ENCODE data around the gene RAMP3. TPM values are rescaled to one million over a fixed set of nuclear protein-coding genes. Genes with fewer than 3 reads are reported as not detected.

Gene RAMP3
- total and polyA plus RNA-seq, 9 of the 15 experiments (the other 6 are each of a cell fraction or from before 2014, with no cell fraction given), result not detected

- TF ChIP-seq HOMEZ (CRISPR knock-in tag; IDR thresholded peaks at IDR 0.05), result no peak
- no peak for TF ChIP-seq NELFE (IDR thresholded peaks at IDR 0.05; ENCODE audit: insufficient read depth, insufficient read length)
- TF ChIP-seq POLR2G (IDR thresholded peaks at IDR 0.05; ENCODE audit: low read depth, low read length), result no peak
- no peak for TF ChIP-seq PHB (CRISPR knock-in tag; IDR thresholded peaks at IDR 0.05)
- TF ChIP-seq EP300 (IDR thresholded peaks at IDR 0.05; ENCODE audit: low read length), result peak; percentile 42; the same call in 1 of the 2 replicates
- no peak for TF ChIP-seq ZBTB12 (CRISPR knock-in tag; IDR thresholded peaks at IDR 0.05)
- TF ChIP-seq ELF1 (tag; IDR thresholded peaks at IDR 0.05), result no peak
- no peak for TF ChIP-seq FOXP4 (CRISPR knock-in tag; IDR thresholded peaks at IDR 0.05; ENCODE audit: borderline replicate concordance)
- no peak for TF ChIP-seq CHD1 (IDR thresholded peaks at IDR 0.05; ENCODE audit: low read length)
- TF ChIP-seq PML (IDR thresholded peaks at IDR 0.05; ENCODE audit: low read length), result no peak
- no peak for TF ChIP-seq ZNF436 (CRISPR knock-in tag; IDR thresholded peaks at IDR 0.05)
- TF ChIP-seq KLF16 (IDR thresholded peaks at IDR 0.05), result peak; percentile 44; the same call in 1 of the 2 replicates
- TF ChIP-seq MLLT1 (IDR thresholded peaks at IDR 0.05), result no peak
- no peak for TF ChIP-seq MAX (CRISPR knock-in tag; IDR thresholded peaks at IDR 0.05)
- TF ChIP-seq EHMT2 (IDR thresholded peaks at IDR 0.05), result no peak
- no peak for TF ChIP-seq HNRNPK (IDR thresholded peaks at IDR 0.05; ENCODE audit: low read depth, low read length, poor library complexity, severe bottlenecking)
- TF ChIP-seq NR3C1 (CRISPR knock-in tag; IDR thresholded peaks at IDR 0.05), result no peak
- peak; percentile 77 for TF ChIP-seq NFIC (IDR thresholded peaks at IDR 0.05)
- no peak for TF ChIP-seq ILK (tag; IDR thresholded peaks at IDR 0.05; ENCODE audit: borderline replicate concordance, low read depth)
- no peak for TF ChIP-seq SMAD4 (CRISPR knock-in tag; conservative IDR thresholded peaks at IDR 0.05)
- TF ChIP-seq ZNF766 (CRISPR knock-in tag; conservative IDR thresholded peaks at IDR 0.05), result no peak
Observed at GRCh38 chr7:45229156-45229920, 71.7 kb downstream of the RAMP3 start (continued).
